Middle frontal gyrus (tissue), 1 donor: ENCODE measurements around the gene VPS33B.
A peak's percentile ranks its signal among the peaks of the same experiment; 100 is the strongest.

Source experiments
- DNase-seq: peaks from one replicate; pipeline ENCODE4 v3.0.0-alpha.2; 2015; ENCODE audit warnings: low spot score; ENCODE audit errors: extremely low spot score

The VPS33B gene

GRCh38 chr15:90982135-90982534, 40.3 kb downstream of the VPS33B start:
- no peak for DNase-seq

DNA sequence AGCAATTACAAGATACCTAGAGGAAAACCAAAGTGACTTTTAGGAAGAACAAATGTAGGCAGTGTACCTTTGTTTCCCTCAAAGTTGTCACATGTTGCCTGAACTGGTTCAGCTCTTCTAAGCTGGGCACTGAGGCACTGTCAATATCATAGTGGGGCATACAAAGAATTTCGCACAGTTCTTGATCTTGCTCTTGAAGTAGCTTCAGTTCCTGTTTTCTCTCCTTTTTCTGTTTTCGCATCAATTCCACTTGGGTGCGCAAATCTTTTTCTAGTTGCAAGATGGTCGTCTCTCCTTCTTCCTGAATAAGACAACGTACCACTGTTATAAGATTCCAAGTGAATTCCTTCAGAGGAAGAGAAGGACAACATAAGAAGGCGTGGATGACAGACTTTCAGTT, 40.7 kb downstream of the VPS33B start:
- DNase-seq: no peak

DNA sequence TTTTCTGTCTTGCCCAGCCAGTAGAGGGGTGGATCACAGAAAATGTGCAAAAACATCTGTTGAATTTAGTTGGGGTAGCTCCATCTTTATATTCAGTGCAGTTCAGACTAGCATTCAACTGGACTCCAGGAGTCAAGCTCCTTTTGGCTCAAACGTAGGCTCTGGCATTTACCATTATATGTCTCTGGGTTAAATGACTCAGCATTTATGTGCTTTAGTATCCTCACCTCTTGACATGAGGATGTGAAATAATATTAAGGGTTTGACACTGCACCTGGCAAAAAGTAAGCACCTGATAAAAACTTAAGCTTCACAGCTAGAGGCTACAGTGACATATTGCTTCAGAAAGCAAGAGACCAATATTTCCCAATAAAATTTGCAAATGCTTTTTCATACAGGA, 42.8 kb downstream of the VPS33B start:
- no peak for DNase-seq

DNA sequence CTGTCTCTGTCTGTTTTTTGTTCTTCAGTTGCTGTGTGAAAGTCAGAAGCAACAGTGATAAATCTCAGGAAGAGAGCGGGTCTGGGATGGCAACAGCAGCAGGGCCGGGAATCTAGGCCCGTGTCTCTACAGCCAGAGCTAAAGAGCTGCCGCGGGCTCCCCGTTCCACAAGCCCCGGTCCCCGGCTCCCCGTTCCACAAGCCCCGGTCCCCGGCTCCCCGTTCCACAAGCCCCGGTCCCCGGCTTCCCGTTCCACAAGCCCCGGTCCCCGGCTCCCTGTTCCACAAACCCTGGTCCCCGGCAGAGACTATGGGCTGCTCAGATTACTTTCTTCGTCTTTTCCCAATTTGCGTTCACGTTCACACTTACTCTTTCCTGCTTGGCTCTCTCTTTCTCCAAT, 48.2 kb downstream of the VPS33B start:
- no peak for DNase-seq

GRCh38 chr15:90972133-90972532, 50.3 kb downstream of the VPS33B start:
- no peak for DNase-seq

- DNase-seq: no peak
Measured at GRCh38 chr15:90970274-90970673, 52.1 kb downstream of the VPS33B start.

DNA sequence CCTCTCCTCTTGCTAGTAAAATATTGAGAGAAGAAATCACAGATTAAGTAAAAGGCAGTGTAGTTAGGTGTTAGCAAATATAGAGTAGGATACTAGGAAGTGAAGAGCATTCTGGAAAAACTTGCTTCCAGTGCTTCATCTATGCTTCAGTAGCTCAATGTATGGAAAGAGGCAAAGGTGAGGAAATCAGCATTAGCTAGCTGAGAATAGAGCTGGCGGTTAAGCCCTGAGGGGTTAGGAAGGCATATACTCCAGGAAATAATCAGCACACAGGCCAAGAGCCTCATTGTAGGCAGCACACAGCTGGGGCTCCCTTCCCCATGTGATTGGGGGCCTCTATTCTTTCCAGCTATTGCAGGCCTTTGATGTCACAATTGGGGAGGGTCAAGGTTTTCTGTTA, 54.0 kb downstream of the VPS33B start:
- DNase-seq: no peak

DNA sequence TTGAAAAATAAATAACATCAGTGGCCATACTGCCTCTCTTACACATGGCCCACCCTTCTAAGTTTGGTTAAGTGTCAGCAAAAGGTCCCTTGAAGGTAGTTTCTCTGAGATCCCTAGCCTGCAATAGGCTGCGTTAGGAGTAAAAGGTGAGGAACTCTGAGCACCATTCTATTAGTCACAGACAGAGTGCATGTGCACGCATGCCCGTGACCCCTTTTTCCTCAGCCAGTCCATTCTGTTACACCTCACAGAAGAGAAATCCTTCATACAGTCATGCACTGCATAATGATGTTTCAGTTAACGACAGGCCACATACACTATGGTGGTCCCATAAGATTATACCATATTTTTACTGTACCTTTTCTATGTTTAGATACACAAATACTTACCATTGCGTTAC, 55.2 kb downstream of the VPS33B start:
- DNase-seq: no peak

DNA sequence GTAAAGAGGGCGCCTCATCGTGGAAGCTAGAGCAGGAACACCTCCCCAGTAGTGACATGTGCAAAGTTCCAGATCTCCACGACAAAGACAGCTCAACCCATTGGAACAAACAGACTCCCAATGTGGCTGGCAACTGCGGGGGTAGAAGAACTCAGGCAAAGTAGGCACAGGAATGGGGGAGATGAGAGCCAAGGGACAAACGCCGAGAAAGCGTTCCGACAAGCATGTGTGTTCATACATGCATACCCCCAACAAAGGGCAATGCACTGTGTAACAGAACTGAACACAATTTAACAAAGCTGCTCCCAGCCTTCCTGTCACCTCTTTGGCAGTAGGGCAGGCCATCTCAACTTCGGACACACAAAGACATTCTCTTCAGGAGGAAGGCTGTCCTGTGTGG, 56.1 kb downstream of the VPS33B start:
- no peak for DNase-seq

- DNase-seq: no peak
Measured at GRCh38 chr15:90962021-90962420, 60.4 kb downstream of the VPS33B start.

DNA sequence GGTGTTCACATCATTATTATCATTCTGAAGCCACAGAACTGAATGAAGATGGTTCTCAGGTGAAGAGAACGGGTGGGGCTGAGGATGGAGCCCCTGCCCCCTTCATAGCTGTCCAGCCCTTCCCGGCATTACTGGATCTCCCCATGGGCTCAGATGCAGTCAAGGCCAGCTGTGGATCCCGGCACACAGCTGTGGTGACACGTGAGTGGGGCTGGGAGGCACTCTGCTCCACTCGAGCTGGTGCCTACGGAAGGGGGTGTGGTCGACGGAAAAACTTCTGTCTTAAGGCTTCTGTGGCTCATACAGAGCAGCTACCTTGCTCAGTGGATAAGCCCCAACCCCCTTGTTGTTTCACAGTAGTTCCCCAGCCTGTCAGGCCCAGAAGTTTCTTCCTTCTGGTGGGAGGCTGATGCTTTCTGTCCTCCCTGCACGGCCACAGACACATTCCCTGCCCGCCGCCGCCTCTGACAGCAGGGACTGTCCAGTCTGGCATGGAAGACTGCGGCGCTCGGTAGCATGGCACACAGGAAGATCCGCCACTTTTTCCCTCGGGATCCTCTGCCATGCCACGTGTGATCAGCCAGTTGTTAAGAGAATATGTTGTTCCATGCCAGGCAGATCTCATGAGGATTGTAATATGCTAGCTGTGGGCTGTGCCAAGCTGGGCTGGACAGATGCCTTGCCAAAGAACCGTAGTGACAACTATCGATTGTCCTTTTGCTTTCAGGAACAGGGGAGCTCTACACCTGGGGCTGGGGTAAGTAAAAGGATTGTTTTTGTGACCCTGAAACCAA, 61.9 kb downstream of the VPS33B start:
- no peak for DNase-seq

- peak; percentile 72 for DNase-seq
Measured at GRCh38 chr15:90959894-90960293, 62.5 kb downstream of the VPS33B start.

GRCh38 chr15:90959028-90959595, 63.3 kb downstream of the VPS33B start:
- no peak for DNase-seq

GRCh38 chr15:90957791-90958190, 64.6 kb downstream of the VPS33B start:
- no peak for DNase-seq

- no peak for DNase-seq
Measured at GRCh38 chr15:90957031-90957790, 65.2 kb downstream of the VPS33B start.

DNA sequence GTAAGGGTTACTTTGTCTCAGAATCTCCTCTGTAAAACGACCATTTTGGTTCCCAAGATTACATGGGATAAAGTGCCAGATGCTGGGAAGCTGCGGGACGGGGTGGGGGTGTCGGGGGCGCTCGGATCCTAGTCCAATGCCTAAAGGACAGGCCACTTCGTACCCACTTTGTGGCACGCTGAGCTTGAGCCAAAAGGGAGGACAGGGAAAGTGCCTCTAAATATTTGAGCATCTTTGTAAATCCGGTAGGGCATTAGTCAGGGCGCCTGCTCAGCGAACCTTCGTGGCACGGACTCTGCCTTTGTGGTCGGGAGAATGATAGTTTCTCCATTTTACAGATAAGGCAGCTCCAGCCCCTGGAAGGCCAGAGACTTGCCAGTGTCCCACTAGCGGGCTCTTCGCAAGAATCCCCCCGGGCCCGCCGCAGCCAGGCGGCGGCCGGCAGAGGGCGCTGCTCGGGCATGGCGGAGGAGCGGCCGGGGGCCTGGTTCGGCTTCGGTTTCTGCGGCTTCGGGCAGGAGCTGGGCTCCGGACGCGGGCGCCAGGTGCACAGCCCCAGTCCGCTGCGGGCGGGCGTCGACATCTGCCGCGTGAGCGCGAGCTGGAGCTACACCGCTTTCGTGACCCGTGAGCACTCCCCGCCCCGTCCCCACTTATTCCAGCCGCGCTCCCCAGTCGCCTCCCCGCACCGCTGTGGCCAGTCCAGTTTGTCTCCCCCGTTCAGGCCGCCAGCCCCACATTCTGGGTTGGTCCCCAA, 65.9 kb downstream of the VPS33B start:
- DNase-seq: peak; percentile 44

- no peak for DNase-seq
Measured at GRCh38 chr15:90955624-90956273, 66.6 kb downstream of the VPS33B start.

- DNase-seq: peak; percentile 83
Measured at GRCh38 chr15:90954712-90955623, 67.4 kb downstream of the VPS33B start, which contains the start of gene RCCD1. Gene RCCD1, plus strand, starts transcription at chr15:90954884. Its CDS starts 1,851 bp downstream, at chr15:90956735.

GRCh38 chr15:90953947-90954711, 68.3 kb downstream of the VPS33B start:
- no peak for DNase-seq
